Gastrocnemius medialis (tissue), 4 donors: ENCODE data around the gene AGBL1.

Source experiments
- CTCF ChIP-seq, 5 experiments: fragments of 450-650 bp in 3 of 5; fragments of 200-600 bp in 2 of 5; sonication (generic) in 2 of 5; IDR thresholded peaks in 4 of 5; conservative IDR thresholded peaks in 1 of 5; 1 replicate in 4 of 5; 2 replicates in 1 of 5; pipeline ENCODE4 v1.5.1; 2016 to 2019; ENCODE audit warnings: antibody characterized with exemption in 5 of 5, mild to moderate bottlenecking in 3 of 5, moderate library complexity in 3 of 5
- POLR2A ChIP-seq, 2 donors: fragments of 450-650 bp; IDR thresholded peaks; one replicate each; pipeline ENCODE4 v1.6.1; 2017; ENCODE audit warnings: antibody characterized with exemption in 2 of 2, mild to moderate bottlenecking in 2 of 2, moderate library complexity in 2 of 2

- TF ChIP-seq CTCF (IDR thresholded peaks at IDR 0.05 in 4 of 5, conservative IDR thresholded peaks at IDR 0.05 in 1 of 5): no peak
- TF ChIP-seq POLR2A (IDR thresholded peaks at IDR 0.05): no peak
Observed at GRCh38 chr15:86644339-86644738, 564.7 kb downstream of the AGBL1 start.
